Kidney (tissue), 14 donors: ENCODE data around the gene ATP2B1. TPM values are rescaled to one million over a fixed set of nuclear protein-coding genes. Genes with fewer than 3 reads are reported as not detected.

ENCODE experiments used
- DNase-seq, 5 donors: peaks; one replicate each; pipeline ENCODE4 v3.0.0-alpha.2; 2013 to 2020
- FAIRE-seq: peaks from 2 replicates; lab custom pipeline; 2012; peaks lifted over from hg19 to GRCh38; lab: Jason Lieb, UNC
- H3K27ac ChIP-seq, 2 donors: one replicate each; pipeline ENCODE4 v1.7.0; 2013; ENCODE audit warnings: low read depth in 2 of 2, low read length in 2 of 2, inconsistent platforms in 1 of 2
- H3K27me3 ChIP-seq: one replicate; pipeline ENCODE4 v1.7.1; 2013; ENCODE audit warnings: low read length, inconsistent platforms; ENCODE audit not compliant: control insufficient read depth, insufficient read depth
- H3K36me3 ChIP-seq, 3 donors: one replicate each; pipeline versions ENCODE4 v1.7.0 to v1.7.1; 2013; ENCODE audit warnings: low read length in 3 of 3, control low read depth in 1 of 3, inconsistent platforms in 1 of 3; ENCODE audit not compliant: insufficient read depth in 3 of 3, control insufficient read depth in 2 of 3
- H3K4me1 ChIP-seq, 3 donors: one replicate each; pipeline versions ENCODE4 v1.7.0 to v1.7.1; 2013; ENCODE audit warnings: low read length in 3 of 3, inconsistent platforms in 1 of 3, low read depth in 1 of 3; ENCODE audit not compliant: control insufficient read depth in 2 of 3, insufficient read depth in 2 of 3
- H3K4me3 ChIP-seq, 3 donors: one replicate each; pipeline versions ENCODE4 v1.7.0 to v1.8.1; 2013; ENCODE audit warnings: low read length in 3 of 3, control low read depth in 1 of 3, inconsistent platforms in 1 of 3
- H3K9ac ChIP-seq, 3 donors: one replicate each; pipeline versions ENCODE4 v1.7.0 to v1.7.1; 2013; ENCODE audit warnings: low read length in 3 of 3, control low read depth in 1 of 3, inconsistent platforms in 1 of 3
- H3K9me3 ChIP-seq, 3 donors: one replicate each; pipeline versions ENCODE4 v1.7.0 to v1.7.1; 2013; ENCODE audit warnings: low read length in 3 of 3, control low read depth in 1 of 3, inconsistent platforms in 1 of 3; ENCODE audit not compliant: control insufficient read depth in 2 of 3, insufficient read depth in 1 of 3
- CTCF ChIP-seq: IDR thresholded peaks from 3 replicates; pipeline ENCODE4 v1.5.1; 2012; ENCODE audit warnings: mild to moderate bottlenecking, moderate library complexity, borderline replicate concordance; ENCODE audit not compliant: insufficient read depth; ENCODE audit errors: extremely low read depth
- intact Hi-C: fragments of 100-400 bp; cut with DNase I; formaldehyde crosslinking; loops from one replicate; pipeline ENCODE4 v1.11.1; 2022
- polyA plus RNA-seq: library from polyadenylated mRNA; stranded (reverse); fragments of 350-450 nt; fragmentation: Illumina TruSeq; extraction: RNeasy Lipid Tissue Mini Kit (QIAGEN cat#74804); gene quantifications from one replicate; pipeline ENCODE4 v1.2.3, GENCODE V29; 2014; ENCODE audit warnings: low read depth, low replicate concordance; ENCODE audit not compliant: insufficient read depth
- total RNA-seq: library from RNA; stranded (reverse); fragmentation: NEBNext Ultra II Directional; extraction: Animal tissue kit (Norgen Biotek cat#: 25700); gene quantifications from one replicate; pipeline ENCODE4 v1.2.1, GENCODE V29; 2021
- donor health status: control.
- donor health status: control.
- donor health status: control.
- donor health status: control.
- donor health status: control.
- donor health status: DM: yes; HTN: yes; CAD: no.
- donor health status: Normal renal cell carcinoma (clear cell type).

Gene ATP2B1
- total and polyA plus RNA-seq, 2 donors from 2014 or later = 6.3 to 53.4 TPM

DNA sequence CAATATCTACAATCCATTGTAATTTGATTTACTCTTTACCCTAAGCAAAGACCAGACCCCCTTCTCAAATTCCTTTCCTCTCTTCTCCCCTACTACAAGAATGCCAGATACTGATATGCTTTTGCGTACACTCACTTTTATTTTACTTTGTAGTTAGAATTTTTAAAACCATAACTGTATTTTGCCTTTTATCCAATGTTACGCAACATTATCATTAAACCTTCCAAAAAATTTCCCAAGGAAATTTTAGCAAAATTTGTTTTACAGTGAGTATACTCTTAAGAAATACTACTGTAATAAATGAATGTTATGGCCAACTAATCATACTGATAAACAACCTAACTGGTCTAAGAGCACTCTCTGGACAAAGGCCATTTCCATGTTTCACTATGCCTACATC is 22.3 kb downstream of the ATP2B1 start:
- H3K4me3 ChIP-seq = no peak overlapping the region
- peaks cover 0 to 6% (median 6%) of the 10 kb centered on the region in 3 donors for H3K9me3 ChIP-seq
- no peak overlapping the region for H3K9ac ChIP-seq
- no peaks in the 10 kb centered on the region for H3K27me3 ChIP-seq
- intact Hi-C loops = no loop called here
- no peaks in the 10 kb centered on the region for H3K36me3 ChIP-seq
- DNase-seq = no peak
- H3K4me1 ChIP-seq = peaks cover 0 to 4% (median 0%) of the 10 kb centered on the region in 3 donors
- no peak for TF ChIP-seq CTCF
- FAIRE-seq = no peak
- H3K27ac ChIP-seq = no peak overlapping the region

GRCh38 chr12:89685363-89685972 is 23.2 kb downstream of the ATP2B1 start:
- intact Hi-C loops = no loop called here
- no peak for DNase-seq
- no peak overlapping the region for H3K9ac ChIP-seq
- FAIRE-seq = no peak
- H3K4me1 ChIP-seq = no peaks in the 10 kb centered on the region
- H3K27me3 ChIP-seq = no peaks in the 10 kb centered on the region
- peaks cover 0 to 11% (median 6%) of the 10 kb centered on the region in 3 donors for H3K9me3 ChIP-seq
- H3K36me3 ChIP-seq = no peaks in the 10 kb centered on the region
- H3K4me3 ChIP-seq = no peak overlapping the region
- no peak for TF ChIP-seq CTCF
- no peak overlapping the region for H3K27ac ChIP-seq

- no peak for TF ChIP-seq CTCF
- FAIRE-seq (no peak), DNase-seq (no peak)
- no peak overlapping the region for H3K27ac ChIP-seq
- no peaks in the 10 kb centered on the region for H3K4me1 ChIP-seq
- no peak overlapping the region for H3K4me3 ChIP-seq
- no peak overlapping the region for H3K9ac ChIP-seq
- H3K27me3 ChIP-seq = no peaks in the 10 kb centered on the region
- H3K9me3 ChIP-seq = peaks cover 0 to 12% (median 6%) of the 10 kb centered on the region in 3 donors
- no peaks in the 10 kb centered on the region for H3K36me3 ChIP-seq
- intact Hi-C loops = no loop called here
Observed at GRCh38 chr12:89684136-89684535, 24.5 kb downstream of the ATP2B1 start.

DNA sequence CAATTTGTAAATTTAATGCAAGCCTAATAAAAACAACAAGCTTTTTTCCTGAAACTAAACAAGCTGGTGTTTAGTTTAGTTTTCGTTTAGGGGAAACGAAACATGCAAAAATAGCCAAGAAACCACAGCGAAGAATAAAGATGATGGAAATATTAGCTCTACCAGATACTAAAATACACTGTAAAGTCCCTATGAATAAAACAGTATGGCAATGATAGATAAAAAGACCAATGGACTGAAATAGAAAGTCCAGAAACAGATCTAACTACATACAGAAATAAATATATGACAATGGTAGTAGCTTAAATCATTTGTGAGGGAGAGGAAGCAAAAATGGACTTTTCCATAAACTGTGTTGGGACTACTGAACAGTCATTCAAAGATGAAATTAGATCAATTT is 26.4 kb downstream of the ATP2B1 start:
- no peak for TF ChIP-seq CTCF
- H3K4me3 ChIP-seq = no peak overlapping the region
- no peak overlapping the region for H3K27ac ChIP-seq
- no peaks in the 10 kb centered on the region for H3K4me1 ChIP-seq
- no peak overlapping the region for H3K9ac ChIP-seq
- intact Hi-C loops = no loop called here
- H3K9me3 ChIP-seq = peaks cover 0 to 12% (median 6%) of the 10 kb centered on the region in 3 donors
- DNase-seq (no peak), FAIRE-seq (no peak)
- no peaks in the 10 kb centered on the region for H3K36me3 ChIP-seq
- no peaks in the 10 kb centered on the region for H3K27me3 ChIP-seq
